T-helper 2 cell (primary cell): ENCODE measurements around the gene SPEG.
"Not testable (repeated sequence)": the region's sequence is repeated elsewhere in the genome, so short reads cannot be mapped to it uniquely, and the experiment has no call there.

Source experiments
- DNase-seq, 5 experiments: peaks; one replicate each; pipeline versions ENCODE4 v3.0.0 to v3.0.0-alpha.2; 2012 to 2022
- total RNA-seq, 2 donors: gene quantifications; one replicate each; lab custom pipeline; 2026; lab: John Stamatoyannopoulos, UW

SPEG gene
- total RNA-seq: 6.9 to 8.2 reads per million in 2 donors

GRCh38 chr2:219434718-219435525 lies at the start of gene SPEG:
Gene SPEG, plus strand, starts transcription at chr2:219434843. Its CDS starts 135 bp downstream, at chr2:219434978.
- no peak for DNase-seq

GRCh38 chr2:219384859-219385258 lies 49.8 kb upstream of the SPEG start:
- no peak for DNase-seq

- DNase-seq: no peak
Observed at GRCh38 chr2:219385958-219386520, 48.6 kb upstream of the SPEG start.

DNA sequence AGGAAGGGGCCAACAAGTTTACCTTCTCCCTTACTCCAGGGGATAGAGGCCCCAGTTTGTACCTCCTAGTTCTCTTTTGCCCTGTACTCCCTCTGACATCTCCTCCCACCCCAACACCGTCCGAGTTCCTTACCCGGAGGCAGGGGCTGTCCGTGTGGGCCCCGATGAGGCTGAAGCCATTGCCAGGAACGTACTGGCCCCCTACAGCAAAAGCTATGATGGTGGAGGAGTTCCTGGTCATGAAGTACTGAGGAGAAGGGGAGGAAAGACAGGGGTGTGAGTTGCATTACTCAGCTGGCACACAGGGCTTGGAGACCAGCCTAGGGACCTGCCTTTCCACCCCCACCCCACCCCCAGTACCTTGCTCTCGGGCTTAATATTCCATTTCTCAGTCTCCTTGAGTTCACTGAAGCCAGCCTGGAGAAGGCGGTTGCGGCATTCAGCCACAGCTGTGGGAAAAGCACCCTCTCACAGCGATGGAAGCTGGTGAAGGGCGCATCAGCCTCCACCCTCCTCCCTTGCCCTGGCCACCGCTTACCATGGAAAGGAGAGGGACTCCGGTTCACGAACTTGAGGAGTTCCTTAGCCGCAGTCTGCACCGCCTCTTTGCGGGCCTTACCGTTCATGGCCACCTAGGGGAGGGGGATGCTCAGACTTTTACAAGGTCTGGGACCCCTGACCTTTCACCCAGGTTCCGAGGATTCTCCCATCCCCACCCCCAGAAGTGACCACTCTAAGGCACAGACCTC lies 47.9 kb upstream of the SPEG start:
- DNase-seq: peak in 1 of 5 experiments; percentile 25

GRCh38 chr2:219387306-219388120 lies 47.1 kb upstream of the SPEG start, which contains the start of gene DNPEP:
Gene DNPEP, minus strand, starts transcription at chr2:219387912. Its CDS starts 118 bp downstream, at chr2:219387794.
- peak; percentile 87 to 95 (median 91) for DNase-seq

DNA sequence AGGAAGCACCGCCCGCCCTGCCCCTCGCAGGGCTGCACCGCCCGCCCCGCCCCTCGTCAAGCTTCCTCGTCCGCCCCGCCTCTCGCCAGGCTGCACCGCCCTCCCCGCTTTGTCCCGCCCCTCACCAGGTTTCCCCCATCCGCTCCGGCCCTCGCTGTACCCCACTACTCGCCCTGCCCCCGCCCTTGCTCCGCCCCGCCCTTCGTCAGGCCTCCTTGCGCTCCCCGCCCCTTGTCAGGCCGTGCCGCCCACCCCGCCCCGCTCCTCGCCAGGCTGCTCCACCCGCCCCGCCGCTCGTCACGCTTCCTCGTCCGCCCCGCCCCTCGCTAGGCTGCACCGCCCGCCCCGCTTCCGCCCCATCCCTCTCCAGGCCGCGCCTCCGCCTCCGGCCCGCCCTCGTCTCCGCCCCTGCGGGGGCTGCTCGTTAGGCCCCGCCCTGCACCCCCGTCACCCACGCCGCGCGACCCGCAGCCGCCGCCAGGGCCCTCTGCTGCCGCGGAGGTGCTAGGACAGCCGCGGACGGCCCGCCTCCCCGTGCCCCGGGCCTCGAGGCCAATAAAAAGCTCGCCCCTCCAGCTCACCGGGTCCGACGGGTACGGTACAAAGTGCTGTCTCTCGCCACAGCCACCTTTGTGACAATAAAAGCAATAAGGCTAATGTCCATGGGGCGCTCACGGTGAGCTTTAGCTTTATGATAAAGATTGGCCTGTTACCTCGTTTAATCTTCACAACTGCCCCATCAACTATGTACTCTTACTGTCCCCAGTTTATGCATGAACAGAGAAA lies 46.3 kb upstream of the SPEG start:
- DNase-seq: peak; percentile 97 to 100 (median 98)

- no peak for DNase-seq
Observed at GRCh38 chr2:219388907-219389156, 45.8 kb upstream of the SPEG start.

GRCh38 chr2:219392754-219393153 lies 41.9 kb upstream of the SPEG start:
- no peak for DNase-seq

DNA sequence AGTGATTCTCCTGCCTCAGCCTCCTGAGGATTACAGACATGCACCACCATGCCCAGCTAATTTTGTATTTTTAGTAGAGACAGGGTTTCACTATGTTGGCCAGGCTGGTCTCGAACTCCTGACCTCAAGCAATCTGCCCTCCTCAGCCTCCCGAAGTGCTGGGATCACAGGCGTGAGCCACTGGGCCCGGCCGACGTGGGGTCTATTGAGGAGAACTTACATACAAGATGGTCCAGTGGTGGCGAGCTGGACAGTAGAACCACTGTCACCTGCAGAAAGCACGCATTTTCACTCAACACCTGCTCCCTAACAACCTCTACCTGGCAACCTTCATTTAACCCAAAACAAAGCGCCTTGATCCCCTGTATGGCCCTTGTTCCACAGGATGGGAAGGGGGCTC lies 39.6 kb upstream of the SPEG start:
- DNase-seq: not testable (repeated sequence)

DNA sequence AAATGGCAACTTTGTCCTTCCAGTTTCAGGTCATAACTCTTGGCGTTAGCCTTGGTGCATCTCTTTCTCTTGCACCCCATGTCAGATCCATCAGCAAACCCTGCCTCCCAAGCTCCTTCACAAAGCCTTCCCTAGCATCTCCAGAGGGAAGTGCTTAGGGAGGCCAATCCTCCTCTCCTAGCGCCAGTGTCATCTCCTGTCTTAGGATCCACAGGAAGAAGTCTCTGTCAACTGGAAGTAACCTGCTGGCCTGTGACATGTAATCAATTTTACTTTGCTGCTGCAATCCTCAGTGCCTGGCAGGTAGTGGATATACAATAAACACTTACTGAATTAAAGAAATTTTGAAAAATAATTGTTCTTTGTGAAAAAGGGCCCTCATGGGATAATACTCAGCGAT lies 39.0 kb upstream of the SPEG start:
- DNase-seq: no peak

- DNase-seq: peak in 1 of 5 experiments; percentile 36
Observed at GRCh38 chr2:219396863-219397457, 37.7 kb upstream of the SPEG start.

DNA sequence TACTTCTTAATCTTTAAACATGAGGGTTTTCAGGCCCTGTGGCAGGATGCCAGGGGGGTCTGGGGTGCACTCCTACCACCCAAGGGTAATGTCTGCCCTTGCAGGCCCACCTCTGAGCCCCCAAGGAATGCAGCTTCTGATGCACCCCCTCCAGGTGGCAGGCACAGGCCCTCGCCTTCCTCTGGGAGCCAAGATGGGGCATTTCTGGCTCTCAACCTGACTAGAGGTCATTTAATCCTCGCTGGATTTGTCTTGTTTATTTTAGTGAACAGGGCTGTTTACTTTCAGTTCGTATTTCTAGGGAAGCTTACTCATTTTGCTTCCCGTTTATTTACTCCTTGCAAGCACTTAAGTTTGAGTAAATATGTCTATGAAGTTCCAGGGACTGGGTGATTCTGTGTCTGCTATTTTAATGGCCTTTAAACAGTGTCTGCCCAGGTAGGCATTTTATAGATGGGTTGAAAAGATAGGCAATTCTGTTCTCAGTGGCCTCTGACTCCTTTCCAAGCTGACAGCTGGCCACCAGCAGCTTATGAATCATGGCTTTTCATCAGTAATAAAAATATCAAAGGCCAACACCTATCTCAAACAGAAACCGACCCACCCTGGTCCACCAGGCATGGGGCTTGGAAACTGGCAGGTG lies 35.8 kb upstream of the SPEG start:
- no peak for DNase-seq

DNA sequence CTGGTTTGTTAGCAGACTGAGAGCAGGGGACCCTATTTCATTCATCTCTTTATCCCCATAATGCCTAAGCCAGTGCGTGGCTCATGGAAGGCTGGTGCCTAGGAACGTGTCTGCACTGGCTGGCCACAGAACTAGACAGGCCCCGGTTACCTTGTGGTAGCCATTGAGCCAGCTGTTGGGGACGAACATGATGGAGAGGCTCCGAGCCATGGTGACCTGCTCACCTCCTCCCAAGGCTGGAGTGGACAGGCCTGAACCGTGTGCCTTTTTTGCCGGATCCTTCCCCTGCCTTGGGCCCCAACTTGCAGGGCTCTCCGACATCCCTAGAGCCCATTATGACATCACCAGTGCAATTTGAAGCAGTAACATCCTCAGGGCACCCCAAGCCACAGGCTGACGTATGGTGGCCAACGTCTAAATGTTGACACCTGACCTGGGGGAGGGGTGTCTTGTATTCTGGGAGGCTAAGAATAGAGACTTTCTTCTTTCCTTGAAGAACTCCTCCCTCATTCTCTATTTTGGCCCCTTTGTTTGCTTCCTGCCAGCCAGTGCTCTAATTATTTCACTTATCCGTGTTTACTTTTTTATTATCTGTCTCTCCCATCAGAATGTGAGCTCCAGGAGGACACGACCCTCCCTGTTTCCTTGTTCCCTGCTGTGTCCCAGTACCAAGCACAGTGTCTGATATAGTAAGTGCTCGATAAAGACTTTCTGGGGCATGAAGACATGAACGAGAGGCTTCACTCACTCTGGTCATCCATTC lies 34.7 kb upstream of the SPEG start:
- no peak for DNase-seq

- no peak for DNase-seq
Observed at GRCh38 chr2:219400562-219400961, 34.1 kb upstream of the SPEG start.

GRCh38 chr2:219401606-219402005 lies 33.0 kb upstream of the SPEG start:
- DNase-seq: no peak

DNA sequence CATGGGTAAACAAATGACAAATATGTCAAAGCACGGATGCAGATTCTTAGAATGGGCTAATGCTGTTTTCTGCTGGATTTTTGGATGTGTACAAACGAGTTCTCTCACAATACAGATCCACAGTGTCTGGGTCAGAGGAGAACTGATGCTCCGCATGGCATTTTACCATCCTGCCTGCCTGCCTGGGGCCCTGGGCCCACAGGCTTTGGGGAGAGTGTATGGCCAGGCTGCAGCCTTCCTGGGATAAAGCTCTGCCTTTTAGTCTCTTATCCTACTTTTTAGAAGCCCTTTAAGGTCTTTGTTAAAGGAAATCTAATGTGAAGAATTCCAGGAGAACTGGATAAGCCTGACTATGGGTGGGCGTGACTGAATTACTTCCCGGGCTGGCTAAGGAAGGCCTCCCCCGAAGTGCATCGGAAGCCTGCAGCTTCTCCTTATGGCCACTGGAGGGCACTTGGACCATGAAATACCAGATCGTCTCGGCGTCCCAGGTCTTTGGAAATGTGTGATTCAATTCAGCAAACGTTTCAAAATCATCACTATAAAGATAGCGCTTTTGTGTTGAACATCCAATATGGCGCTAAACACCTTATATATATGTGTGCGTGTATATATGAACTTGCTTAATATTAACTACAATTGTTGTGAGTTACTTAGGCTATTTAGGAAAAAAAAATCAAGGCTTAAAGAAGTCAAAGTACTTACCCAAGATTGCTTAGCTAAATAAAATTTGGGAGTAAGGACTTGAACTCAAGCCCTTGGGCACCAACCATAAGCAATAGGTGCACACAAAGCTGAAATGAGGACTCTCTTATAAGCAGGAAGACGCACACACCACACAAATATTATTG lies 31.8 kb upstream of the SPEG start:
- DNase-seq: peak in 4 of 5 experiments; percentile 26 to 70 (median 38)

DNA sequence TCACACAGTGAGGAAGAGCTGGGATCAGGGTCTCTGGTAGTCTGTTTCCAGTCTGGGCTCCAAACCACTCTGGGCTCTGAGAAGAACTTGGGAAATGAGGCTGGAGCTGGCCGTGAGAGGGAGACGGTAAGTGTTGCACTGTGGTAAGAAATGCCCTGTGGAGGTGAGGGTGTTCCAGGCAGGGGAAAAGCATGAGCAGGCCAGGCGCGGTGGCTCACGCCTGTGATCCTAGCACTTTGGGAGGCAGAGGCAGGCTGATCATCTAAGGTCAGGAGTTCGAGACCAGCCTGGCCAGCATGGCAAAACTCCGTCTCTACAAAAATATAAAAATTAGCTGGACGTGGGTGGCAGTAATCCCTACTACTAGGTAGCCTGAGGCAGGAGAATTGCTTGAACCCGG lies 30.8 kb upstream of the SPEG start:
- no peak for DNase-seq

DNA sequence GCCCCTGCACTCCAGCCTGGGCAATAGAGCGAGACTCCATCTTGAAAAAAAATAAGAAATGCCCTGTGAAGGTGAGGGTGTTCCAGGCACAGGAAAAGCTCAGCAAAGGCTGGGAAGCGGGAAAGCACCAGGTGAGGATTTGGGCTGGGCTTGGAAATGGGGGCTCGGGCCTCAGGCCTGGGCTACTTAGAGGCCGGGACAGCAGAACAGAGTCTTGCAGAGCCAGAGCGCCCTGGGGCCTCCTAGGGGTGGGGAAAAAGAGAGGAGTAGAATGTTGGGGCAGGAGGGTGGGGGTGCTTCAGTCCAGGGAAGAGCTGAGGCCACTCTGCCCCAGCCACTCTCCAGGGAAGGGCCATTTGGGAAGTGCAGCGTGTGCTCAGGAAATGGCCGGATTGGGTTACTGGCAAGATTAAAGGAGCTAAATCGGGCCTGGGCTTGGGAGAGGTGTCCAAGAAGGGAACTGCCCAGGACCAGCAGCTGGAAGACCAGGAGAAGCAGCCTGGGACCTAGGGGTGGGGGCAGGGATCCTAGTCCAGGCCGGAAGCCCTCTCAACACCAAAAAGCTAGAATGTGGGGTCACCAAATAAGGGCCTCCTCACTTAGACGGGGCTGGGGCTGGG lies 30.2 kb upstream of the SPEG start:
- DNase-seq: no peak

DNA sequence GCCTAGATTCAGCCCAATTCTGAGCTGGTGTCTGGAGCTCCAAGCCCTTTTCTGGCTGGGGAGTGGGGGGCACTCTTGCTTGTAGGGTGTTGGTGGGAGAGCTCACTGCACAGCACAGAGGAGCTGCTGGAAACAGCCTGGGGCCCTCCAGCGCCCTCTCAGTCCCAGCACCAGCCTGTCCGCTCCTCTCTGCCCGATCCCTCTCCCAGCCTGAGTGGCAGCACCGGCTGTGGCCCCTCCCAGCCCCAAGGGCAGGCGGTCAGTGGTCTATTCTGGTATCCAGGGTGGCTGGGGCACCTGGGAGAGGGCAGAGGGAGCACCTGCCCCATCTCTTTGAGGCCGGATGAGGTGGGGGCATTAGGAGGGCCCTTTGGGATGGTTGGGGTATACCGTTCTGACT lies 29.7 kb upstream of the SPEG start:
- no peak for DNase-seq
